PC-9 (cell line): ENCODE results near the gene FOLR1. TPM values are rescaled to one million over a fixed set of nuclear protein-coding genes. Genes with fewer than 3 reads are reported as not detected.

ENCODE experiments used
- BruUV-seq: library from RNA; stranded (reverse); fragments of 400-500 nt; replicated peaks from 2 replicates; lab custom pipeline; 2021; lab: Mats Ljungman, UMichigan
- CTCF ChIA-PET: fragments of 300-600 bp; sonication (Branson Sonifier 250); formaldehyde crosslinking; loops from one replicate; lab custom pipeline; 2022; ENCODE audit warnings: antibody characterized with exemption; lab: Charles Lee
- POLR2A ChIA-PET: fragments of 300-600 bp; sonication (Branson Sonifier 250); formaldehyde crosslinking; loops from one replicate; lab custom pipeline; 2022; ENCODE audit warnings: antibody characterized with exemption; ENCODE audit not compliant: unreplicated experiment; lab: Charles Lee
- DNase-seq, 2 experiments: peaks; one replicate each; pipeline versions ENCODE4 v3.0.0 to v3.0.0-alpha.2; 2015 to 2022; ENCODE audit warnings: mixed read lengths in 1 of 2
- H2AFZ ChIP-seq: fragments of 200-600 bp; sonication (generic); 2 replicates; pipeline ENCODE4 v1.8.1; 2017; ENCODE audit warnings: antibody characterized with exemption
- H3F3A ChIP-seq: fragments of 200-600 bp; sonication (generic); 2 replicates; pipeline ENCODE4 v1.8.1; 2017; ENCODE audit warnings: antibody characterized with exemption, mild to moderate bottlenecking, low read depth; ENCODE audit not compliant: insufficient read depth
- H3K27ac ChIP-seq: fragments of 200-600 bp; sonication (generic); 2 replicates; pipeline ENCODE4 v1.6.1; 2016; ENCODE audit warnings: mixed run types
- H3K27me3 ChIP-seq: fragments of 200-600 bp; sonication (generic); 2 replicates; pipeline ENCODE4 v1.6.1; 2016; ENCODE audit warnings: low read depth, mixed run types; ENCODE audit not compliant: insufficient read depth
- H3K36me3 ChIP-seq: fragments of 200-600 bp; sonication (generic); 2 replicates; pipeline ENCODE4 v1.6.1; 2016; ENCODE audit warnings: low read depth, mixed run types
- H3K4me1 ChIP-seq: fragments of 200-600 bp; sonication (generic); replicated peaks from 2 replicates; pipeline ENCODE4 v1.6.1; 2016; ENCODE audit warnings: mixed run types; ENCODE audit not compliant: insufficient read depth
- H3K4me2 ChIP-seq: fragments of 200-600 bp; sonication (generic); 2 replicates; pipeline ENCODE4 v1.6.1; 2017; ENCODE audit warnings: mixed run types
- H3K4me3 ChIP-seq: fragments of 200-600 bp; sonication (generic); 2 replicates; pipeline ENCODE4 v1.6.1; 2016; ENCODE audit warnings: mixed run types
- H3K79me2 ChIP-seq: fragments of 200-600 bp; sonication (generic); 2 replicates; pipeline ENCODE4 v1.6.1; 2017; ENCODE audit warnings: low read depth, mixed run types
- H3K9me2 ChIP-seq: fragments of 200-600 bp; sonication (generic); 2 replicates; pipeline ENCODE4 v1.8.1; 2017; ENCODE audit warnings: mild to moderate bottlenecking; ENCODE audit not compliant: insufficient read depth
- H3K9me3 ChIP-seq: fragments of 200-600 bp; sonication (generic); 2 replicates; pipeline ENCODE4 v1.8.1; 2016; ENCODE audit warnings: low read depth; ENCODE audit not compliant: insufficient read depth
- H4K20me1 ChIP-seq: fragments of 200-600 bp; sonication (generic); 2 replicates; pipeline ENCODE4 v1.8.1; 2017; ENCODE audit not compliant: insufficient read depth
- EZH2 ChIP-seq: fragments of 200-600 bp; sonication (generic); IDR thresholded peaks from 2 replicates; pipeline ENCODE4 v1.8.0; 2017; ENCODE audit warnings: antibody characterized with exemption, low read depth
- intact Hi-C: fragments of 100-400 bp; cut with micrococcal nuclease; formaldehyde crosslinking; loops from one replicate; pipeline ENCODE4 v1.10.0; 2022; ENCODE audit not compliant: unreplicated experiment
- total RNA-seq: library from RNA; stranded (reverse); gene quantifications from 2 replicates; pipeline ENCODE4 v1.2.3, GENCODE V29; 2021
- TF ChIP-seq, protein P1 (sequence below): fragments of 200-600 bp; sonication (generic); conservative IDR thresholded peaks from 2 replicates; pipeline ENCODE4 v1.6.1; 2017; ENCODE audit warnings: mixed run types, antibody characterized with exemption, mild to moderate bottlenecking, moderate library complexity

FOLR1 gene
- total RNA-seq, 1 experiment from 2014 or later = 4.7 TPM

DNA sequence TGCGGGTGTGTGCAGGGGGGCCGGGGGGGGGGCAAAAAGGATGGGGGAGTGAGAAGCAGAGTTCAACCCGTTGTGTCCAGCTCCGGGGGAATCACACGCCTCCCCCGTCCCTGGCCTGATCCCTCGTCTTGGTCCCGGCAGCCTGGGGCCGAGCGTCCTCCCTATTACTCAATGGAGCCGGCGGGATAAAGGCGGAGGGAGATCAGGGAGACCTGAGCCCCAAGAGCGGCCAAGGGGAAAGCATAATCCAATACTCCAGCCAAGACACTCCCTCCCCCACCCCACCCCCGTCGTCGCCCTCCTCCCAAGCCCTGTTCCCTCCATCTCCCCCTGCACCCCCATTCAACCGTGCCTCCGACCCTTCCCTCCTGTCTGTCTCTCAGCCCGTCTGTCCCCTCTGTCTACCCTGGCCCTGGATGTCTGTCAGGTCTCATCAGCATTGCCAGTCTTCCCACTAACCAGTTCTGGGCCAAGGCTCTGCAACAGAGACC is 49.4 kb downstream of the FOLR1 start:
- no peak for DNase-seq
- TF ChIP-seq, protein P1, sequence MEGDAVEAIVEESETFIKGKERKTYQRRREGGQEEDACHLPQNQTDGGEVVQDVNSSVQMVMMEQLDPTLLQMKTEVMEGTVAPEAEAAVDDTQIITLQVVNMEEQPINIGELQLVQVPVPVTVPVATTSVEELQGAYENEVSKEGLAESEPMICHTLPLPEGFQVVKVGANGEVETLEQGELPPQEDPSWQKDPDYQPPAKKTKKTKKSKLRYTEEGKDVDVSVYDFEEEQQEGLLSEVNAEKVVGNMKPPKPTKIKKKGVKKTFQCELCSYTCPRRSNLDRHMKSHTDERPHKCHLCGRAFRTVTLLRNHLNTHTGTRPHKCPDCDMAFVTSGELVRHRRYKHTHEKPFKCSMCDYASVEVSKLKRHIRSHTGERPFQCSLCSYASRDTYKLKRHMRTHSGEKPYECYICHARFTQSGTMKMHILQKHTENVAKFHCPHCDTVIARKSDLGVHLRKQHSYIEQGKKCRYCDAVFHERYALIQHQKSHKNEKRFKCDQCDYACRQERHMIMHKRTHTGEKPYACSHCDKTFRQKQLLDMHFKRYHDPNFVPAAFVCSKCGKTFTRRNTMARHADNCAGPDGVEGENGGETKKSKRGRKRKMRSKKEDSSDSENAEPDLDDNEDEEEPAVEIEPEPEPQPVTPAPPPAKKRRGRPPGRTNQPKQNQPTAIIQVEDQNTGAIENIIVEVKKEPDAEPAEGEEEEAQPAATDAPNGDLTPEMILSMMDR = no peak
- TF ChIP-seq EZH2 = no peak
- Histone ChIP-seq H3K4me1 (no peaks in the 10 kb centered on the region), H3K27ac (no peak overlapping the region), H4K20me1 (peaks cover 11% of the 10 kb centered on the region; the same call in 1 of the 2 replicates), H3K4me3 (no peak overlapping the region), H3K27me3 (peaks cover 20% of the 10 kb centered on the region; the same call in 1 of the 2 replicates), H3F3A (peaks cover 23% of the 10 kb centered on the region), H3K4me2 (no peak overlapping the region), H3K79me2 (no peaks in the 10 kb centered on the region), H3K9me3 (no peaks in the 10 kb centered on the region), H3K36me3 (0 out of 2 replicates have a peak, but pooled peaks cover 4% of the 10 kb centered on the region), H3K9me2 (no peaks in the 10 kb centered on the region), H2AFZ (no peak overlapping the region)
- intact Hi-C loops = no loop called here
- ChIA-PET CTCF (no interaction called here), POLR2A (interaction anchor here (0.6 kb wide), 1 partner anchor 734 kb away, joined by 4 read pairs; no protein-coding TSS in a partner anchor)
- BruUV-seq = no TSS peak

- H4K20me1 ChIP-seq = peaks cover 11% of the 10 kb centered on the region; the same call in 1 of the 2 replicates
- ChIA-PET CTCF (no interaction called here), POLR2A (no interaction called here)
- H3K9me3 ChIP-seq = no peaks in the 10 kb centered on the region
- H3K36me3 ChIP-seq = 0 out of 2 replicates have a peak, but pooled peaks cover 4% of the 10 kb centered on the region
- no peak overlapping the region for H2AFZ ChIP-seq
- H3K9me2 ChIP-seq = no peaks in the 10 kb centered on the region
- BruUV-seq = no TSS peak
- H3K4me2 ChIP-seq = no peak overlapping the region
- H3K79me2 ChIP-seq = no peaks in the 10 kb centered on the region
- no peak overlapping the region for H3K27ac ChIP-seq
- intact Hi-C loops = no loop called here
- H3F3A ChIP-seq = peaks cover 15% of the 10 kb centered on the region; the same call in 1 of the 2 replicates
- no peak overlapping the region for H3K4me3 ChIP-seq
- H3K27me3 ChIP-seq = peaks cover 27% of the 10 kb centered on the region; the same call in 1 of the 2 replicates
- TF ChIP-seq, protein P1 = no peak
- TF ChIP-seq EZH2 = no peak
- no peak for DNase-seq
- no peaks in the 10 kb centered on the region for H3K4me1 ChIP-seq
Observed at GRCh38 chr11:72242141-72242540, 50.2 kb downstream of the FOLR1 start.

DNA sequence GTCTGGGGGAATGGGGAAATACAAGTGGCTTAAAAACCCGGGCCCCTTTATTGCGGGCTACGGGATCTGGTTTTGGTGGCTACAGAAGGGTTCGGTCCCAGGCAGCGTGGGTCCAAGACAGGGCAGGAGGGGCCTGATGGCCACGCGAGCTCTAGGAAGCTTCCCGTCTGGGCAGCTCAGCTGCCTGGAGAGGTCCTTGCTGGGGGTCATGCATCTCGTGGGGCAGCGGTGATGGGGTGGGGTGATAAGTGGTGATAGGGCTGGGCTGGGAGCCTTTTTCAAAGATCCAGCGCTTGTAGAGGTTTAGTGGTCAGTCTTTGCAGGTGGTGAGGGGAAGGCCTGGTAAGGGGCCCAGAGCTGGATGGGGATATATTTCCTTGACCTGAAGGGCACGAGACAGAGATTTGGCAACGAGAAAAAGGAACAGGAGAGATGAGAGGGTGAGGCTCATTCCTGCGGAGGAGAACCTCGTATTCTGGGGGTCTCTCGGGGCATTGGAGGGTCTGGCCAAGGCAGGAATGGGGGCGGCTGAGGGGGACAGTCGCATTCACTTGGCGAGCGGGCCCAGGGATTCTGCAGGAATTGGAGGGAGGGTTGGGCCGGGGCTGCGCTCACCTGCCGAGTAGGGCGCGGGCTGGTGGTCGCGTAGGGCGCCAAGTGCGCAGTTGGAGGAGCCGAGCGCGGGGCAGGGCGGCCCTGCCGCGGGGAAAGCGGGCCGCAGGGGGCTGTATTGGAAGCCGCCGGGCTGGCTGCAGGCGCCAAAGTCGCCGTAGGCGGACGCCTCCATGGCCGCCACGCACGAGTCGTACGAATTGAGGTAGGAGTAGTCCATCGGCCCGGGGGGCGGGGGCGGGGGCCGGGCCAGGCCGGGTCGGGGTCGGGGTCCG is 51.5 kb downstream of the FOLR1 start:
- H3K4me1 ChIP-seq = no peaks in the 10 kb centered on the region
- peaks cover 5% of the 10 kb centered on the region; the same call in 1 of the 2 replicates for H3F3A ChIP-seq
- CTCF ChIA-PET = no interaction called here
- H3K79me2 ChIP-seq = no peaks in the 10 kb centered on the region
- no peak for DNase-seq
- TF ChIP-seq, protein P1 = no peak
- TF ChIP-seq EZH2 = no peak
- intact Hi-C loops = no loop called here
- H3K36me3 ChIP-seq = no peaks in the 10 kb centered on the region
- no peak overlapping the region for H3K4me3 ChIP-seq
- H3K9me3 ChIP-seq = no peaks in the 10 kb centered on the region
- H2AFZ ChIP-seq = no peak overlapping the region
- POLR2A ChIA-PET = no interaction called here
- H4K20me1 ChIP-seq = peaks cover 2% of the 10 kb centered on the region; the same call in 1 of the 2 replicates
- H3K9me2 ChIP-seq = no peaks in the 10 kb centered on the region
- H3K27me3 ChIP-seq = peaks cover 31% of the 10 kb centered on the region; the same call in 1 of the 2 replicates
- no TSS peak for BruUV-seq
- no peak overlapping the region for H3K27ac ChIP-seq
- no peak overlapping the region for H3K4me2 ChIP-seq
